HL-60/S4 treated with retinoic acid at 250 ng/mL for 4 days and 3 days (cell line): Measurements from ENCODE around the gene OR2A1.
"Not testable (repeated sequence)": the region's sequence is repeated elsewhere in the genome, so short reads cannot be mapped to it uniquely, and the experiment has no call there.

ENCODE experiments used
- in situ Hi-C: fragments of 300-500 bp; cut with MboI; formaldehyde crosslinking; loops from 2 replicates; pipeline ENCODE4 v1.7.0; 2022; ENCODE audit warnings: low sequenced_read_pairs

OR2A1 gene

GRCh38 chr7:144311872-144312469, at the start of gene OR2A1:
TSS of gene OR2A1 (plus strand) at chr7:144312419. CDS start at chr7:144318125, 5,706 bp downstream.
- in situ Hi-C loops, result not testable (repeated sequence)

GRCh38 chr7:144264692-144265091, 47.5 kb upstream of the OR2A1 start, which contains the start of gene OR2A7:
TSS of gene OR2A7 (minus strand) at chr7:144264792. CDS start at chr7:144259628, 5,164 bp downstream.
- in situ Hi-C loops, result not testable (repeated sequence)

- in situ Hi-C loops, result not testable (repeated sequence)
Observed at GRCh38 chr7:144269188-144269587, 43.0 kb upstream of the OR2A1 start, which contains the start of gene CTAGE8. TSS of gene CTAGE8 (minus strand) at chr7:144269288. CDS start at chr7:144269250, 38 bp downstream.

GRCh38 chr7:144275281-144275680, 36.9 kb upstream of the OR2A1 start:
- in situ Hi-C loops, result not testable (repeated sequence)

DNA sequence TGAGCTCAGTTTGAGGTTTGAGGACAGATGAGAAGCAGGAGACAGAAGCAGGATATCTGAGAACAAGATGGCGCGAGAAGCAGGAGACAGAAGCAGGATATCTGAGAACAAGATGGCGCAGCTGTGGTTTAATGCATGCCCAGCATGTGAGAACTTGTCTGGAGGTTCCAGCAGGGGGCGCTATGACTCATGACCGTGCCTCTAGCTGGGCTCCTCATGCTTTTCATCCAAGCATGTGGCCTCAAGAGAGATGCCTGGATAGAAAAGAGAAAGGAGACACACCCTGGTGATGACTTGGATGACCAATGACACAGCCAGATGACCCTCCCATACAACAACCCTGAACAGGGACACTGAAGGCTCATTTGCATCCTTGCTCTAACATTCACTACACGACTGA, 32.2 kb upstream of the OR2A1 start:
- in situ Hi-C loops, result not testable (repeated sequence)

DNA sequence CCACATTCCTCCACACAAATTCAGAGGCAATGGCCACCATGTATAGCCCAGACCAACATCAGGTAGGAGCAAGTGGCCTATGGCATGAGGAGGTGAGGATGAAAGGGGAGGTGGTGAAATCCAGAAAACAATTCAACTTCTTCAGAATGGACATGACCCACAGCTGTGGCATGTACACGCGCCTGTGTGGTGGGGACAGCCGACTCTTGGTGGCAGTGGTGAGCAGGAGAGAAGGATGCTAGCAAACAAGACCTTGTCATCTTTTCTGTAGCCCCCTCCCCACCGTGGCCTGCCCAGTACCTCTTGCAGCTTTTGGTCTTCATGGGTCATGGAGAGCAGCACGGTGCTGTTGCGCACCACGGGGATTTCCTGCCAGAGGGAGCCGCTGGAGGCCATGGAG, 30.2 kb upstream of the OR2A1 start:
- in situ Hi-C loops, result not testable (repeated sequence)

DNA sequence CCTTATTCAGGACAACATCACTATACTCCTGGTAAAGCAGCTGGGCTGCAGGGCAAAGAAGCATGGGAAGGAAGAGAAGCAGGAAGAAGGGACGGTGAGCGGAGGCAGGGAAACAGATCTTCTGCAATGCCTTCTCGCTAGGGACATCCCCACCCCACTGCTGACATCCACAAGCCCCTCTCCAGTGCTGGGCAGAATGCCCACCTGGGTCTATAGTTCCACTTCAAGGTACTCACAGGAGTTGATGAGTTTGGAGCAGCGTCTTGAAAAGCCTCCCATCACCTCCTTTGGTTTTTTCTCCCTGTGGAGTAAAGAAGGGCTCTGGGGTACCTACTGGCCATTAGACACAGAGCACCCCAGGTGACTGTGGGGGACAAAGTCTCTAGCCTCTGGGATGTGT, 29.7 kb upstream of the OR2A1 start:
- in situ Hi-C loops, result not testable (repeated sequence)

- in situ Hi-C loops, result not testable (repeated sequence)
Observed at GRCh38 chr7:144283716-144284115, 28.5 kb upstream of the OR2A1 start.

DNA sequence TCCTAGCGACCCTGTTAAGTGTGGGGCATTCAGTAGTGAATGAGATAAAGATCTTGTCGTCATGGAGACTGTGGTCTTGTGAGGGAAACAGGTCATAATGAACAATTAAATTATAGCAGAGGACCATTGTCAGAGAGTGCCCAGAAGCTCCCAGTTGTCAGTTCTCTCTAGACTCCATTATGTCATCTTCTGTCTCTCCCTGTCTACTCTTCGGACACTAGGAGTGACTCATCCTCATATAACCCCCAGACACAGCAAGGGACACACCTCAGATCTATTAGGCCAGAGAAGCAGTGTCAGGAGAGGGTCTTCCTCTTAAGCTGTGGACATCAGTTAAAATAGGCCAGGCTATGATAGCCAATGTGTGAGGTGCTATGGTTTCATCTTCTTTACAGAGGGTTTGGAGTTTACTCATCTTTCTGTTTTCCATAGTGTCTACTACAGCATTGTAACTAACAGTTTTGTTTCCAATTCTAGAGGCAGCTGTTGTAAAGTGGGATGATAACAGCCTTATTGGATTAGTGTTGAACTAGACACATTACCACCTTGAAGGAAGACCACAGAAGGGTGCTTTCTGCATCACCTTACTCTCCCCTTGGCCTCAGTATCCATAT, 24.9 kb upstream of the OR2A1 start:
- in situ Hi-C loops, result not testable (repeated sequence)

DNA sequence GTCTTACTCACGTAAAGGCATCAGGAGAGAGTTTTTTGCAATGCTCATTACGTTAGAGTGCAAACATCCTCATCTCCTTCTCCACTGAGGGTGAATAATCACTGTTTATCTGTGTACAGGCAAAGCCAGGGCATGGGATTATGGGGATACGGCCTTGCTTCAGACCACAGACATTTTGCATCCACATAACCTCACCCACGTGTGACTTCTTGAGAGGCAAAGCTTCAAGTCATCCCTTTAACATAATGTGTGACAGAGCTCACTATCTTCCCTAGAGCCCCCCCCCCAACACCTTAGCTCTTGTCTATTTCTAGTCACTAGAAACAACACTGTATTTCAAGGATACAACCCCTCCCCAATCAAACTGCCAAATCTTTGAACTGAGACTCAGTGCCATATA, 20.6 kb upstream of the OR2A1 start:
- in situ Hi-C loops, result not testable (repeated sequence)

DNA sequence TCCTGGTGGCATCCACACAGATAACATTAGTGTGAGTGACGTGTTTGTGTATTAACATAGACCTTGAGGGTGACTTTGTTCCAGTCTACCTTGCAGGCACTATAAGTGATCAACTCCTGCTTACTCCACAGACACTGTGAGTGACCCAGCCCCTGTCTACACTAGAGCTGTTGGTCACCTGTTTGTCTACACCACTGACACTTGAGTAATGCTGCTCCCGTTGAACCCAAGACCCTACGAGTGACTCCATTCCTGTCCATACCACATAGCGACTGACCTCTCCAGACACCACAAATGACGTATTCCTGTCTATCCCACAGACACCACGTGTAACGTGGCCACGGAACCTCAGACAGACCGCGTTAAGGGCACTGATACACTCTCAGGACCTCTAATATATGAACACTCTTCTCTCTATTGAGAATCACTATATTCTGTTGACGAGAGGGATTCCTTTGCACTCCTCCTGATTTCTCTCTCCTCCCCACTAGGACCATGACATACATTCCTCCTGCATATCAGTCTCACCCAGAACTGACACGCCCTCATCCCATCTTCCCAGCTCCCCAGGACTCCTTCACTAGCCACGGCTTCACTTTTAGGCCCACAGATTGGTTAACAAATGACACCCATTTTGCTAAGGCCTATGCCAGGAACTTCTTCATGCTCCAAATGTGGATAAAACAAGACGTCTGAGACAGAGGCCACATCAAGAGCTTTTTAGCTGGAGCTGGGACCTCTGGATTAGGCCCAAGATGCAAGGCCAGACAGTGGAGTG, 19.6 kb upstream of the OR2A1 start:
- in situ Hi-C loops, result not testable (repeated sequence)

DNA sequence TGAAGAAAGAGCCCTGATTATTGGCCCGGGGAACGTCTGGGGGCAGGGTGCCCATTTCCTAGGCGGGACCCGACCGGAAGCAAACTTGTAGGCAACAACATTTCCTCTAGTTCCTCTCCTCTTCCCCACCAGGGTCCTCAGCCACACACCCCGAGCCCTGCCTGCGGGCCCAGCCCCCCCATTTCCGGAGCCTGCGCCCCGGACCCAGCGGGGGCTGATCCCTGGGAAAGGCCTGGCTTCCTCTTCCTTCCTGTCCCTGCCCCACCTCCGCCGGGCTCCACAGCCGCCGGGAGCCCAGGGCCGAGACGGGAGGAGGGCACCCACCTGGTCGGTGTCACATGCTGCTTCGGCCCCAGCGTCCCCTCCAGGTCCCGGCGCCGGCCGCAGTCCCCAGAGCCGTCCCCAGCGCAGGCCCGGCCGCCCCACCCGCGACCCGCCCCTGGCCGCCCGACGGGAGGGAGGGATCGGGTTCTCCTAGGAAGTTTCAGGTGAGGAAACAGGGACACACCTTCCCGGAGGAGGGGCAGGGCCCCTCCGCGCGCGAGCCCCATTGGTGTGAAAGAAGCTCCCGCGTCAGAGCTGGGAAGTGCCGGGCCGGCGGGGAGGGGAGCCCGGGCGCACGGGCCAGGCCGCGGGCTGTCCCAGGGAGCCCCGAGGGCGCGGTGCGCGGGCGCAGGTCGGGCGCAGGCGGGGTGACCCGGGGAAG, 18.3 kb upstream of the OR2A1 start:
- in situ Hi-C loops, result not testable (repeated sequence)

GRCh38 chr7:144302578-144303303, 9.5 kb upstream of the OR2A1 start:
- in situ Hi-C loops, result not testable (repeated sequence)

GRCh38 chr7:144303607-144304006, 8.6 kb upstream of the OR2A1 start:
- in situ Hi-C loops, result not testable (repeated sequence)

GRCh38 chr7:144305156-144305555, 7.1 kb upstream of the OR2A1 start:
- in situ Hi-C loops, result not testable (repeated sequence)

GRCh38 chr7:144309702-144310101, 2.5 kb upstream of the OR2A1 start:
- in situ Hi-C loops, result not testable (repeated sequence)

GRCh38 chr7:144311218-144311617, 1.0 kb upstream of the OR2A1 start:
- in situ Hi-C loops, result not testable (repeated sequence)

GRCh38 chr7:144317537-144317936, 5.3 kb downstream of the OR2A1 start:
- in situ Hi-C loops, result not testable (repeated sequence)

- in situ Hi-C loops, result not testable (repeated sequence)
Observed at GRCh38 chr7:144319547-144319946, 7.3 kb downstream of the OR2A1 start.

DNA sequence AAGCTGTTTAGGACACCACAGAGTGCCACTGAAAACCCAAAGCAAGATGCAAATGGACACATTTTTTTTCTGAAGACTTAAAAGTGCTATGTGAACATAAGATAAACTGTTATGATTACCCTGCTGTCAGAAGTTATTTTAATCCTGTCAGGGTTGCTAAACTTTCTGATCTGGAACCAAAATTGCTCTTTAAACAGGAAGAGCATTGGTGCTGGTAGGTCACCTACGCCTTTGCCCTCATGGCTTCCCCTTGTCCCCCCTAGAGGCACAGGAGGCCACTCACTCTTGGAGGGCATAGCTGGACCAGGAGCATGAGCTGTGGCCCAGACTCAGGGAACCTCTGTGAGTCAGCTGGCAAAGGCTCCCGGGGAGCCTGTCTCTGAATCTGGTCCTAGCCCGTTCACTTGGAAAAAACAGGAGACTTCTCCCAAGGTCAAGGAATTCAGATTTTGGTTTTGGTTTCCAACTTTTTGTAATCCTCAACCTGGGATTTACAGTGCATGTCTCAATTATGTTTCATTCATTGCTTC, 9.5 kb downstream of the OR2A1 start:
- in situ Hi-C loops, result not testable (repeated sequence)
